UCSD-AML1 (cell line): ENCODE data around the gene SLC12A7.
"Not testable (repeated sequence)": the region's sequence is repeated elsewhere in the genome, so short reads cannot be mapped to it uniquely, and the experiment has no call there.

ENCODE experiments used
- DNase-seq: peaks from one replicate; lab custom pipeline; 2025; ENCODE audit not compliant: unreplicated experiment; lab: John Stamatoyannopoulos, UW

The SLC12A7 gene

GRCh38 chr5:1011741-1012312 is 100.0 kb downstream of the SLC12A7 start:
- DNase-seq, result no peak

GRCh38 chr5:1011226-1011631 is 100.6 kb downstream of the SLC12A7 start:
- peak; percentile 30 for DNase-seq

GRCh38 chr5:1010641-1011046 is 101.2 kb downstream of the SLC12A7 start:
- DNase-seq, result no peak

DNA sequence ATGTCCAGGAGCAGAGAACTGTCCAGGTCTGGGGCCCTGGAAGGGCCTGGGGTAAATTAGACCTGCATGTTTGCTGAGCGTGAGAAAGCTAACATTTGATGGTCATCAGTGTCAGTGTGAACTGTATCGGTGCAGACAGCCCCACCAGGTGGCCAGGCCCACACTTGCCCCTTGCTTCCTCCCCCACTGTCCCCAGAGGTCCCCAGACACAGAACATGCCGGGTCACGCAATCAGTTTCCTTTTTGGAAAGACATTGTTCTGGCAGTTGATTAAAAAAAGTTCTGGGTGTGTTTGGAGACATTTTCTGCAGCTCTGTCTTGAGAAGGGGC is 101.7 kb downstream of the SLC12A7 start:
- no peak for DNase-seq

- no peak for DNase-seq
These were observed 102.3 kb downstream of the SLC12A7 start for GRCh38 chr5:1009359-1010180.

DNA sequence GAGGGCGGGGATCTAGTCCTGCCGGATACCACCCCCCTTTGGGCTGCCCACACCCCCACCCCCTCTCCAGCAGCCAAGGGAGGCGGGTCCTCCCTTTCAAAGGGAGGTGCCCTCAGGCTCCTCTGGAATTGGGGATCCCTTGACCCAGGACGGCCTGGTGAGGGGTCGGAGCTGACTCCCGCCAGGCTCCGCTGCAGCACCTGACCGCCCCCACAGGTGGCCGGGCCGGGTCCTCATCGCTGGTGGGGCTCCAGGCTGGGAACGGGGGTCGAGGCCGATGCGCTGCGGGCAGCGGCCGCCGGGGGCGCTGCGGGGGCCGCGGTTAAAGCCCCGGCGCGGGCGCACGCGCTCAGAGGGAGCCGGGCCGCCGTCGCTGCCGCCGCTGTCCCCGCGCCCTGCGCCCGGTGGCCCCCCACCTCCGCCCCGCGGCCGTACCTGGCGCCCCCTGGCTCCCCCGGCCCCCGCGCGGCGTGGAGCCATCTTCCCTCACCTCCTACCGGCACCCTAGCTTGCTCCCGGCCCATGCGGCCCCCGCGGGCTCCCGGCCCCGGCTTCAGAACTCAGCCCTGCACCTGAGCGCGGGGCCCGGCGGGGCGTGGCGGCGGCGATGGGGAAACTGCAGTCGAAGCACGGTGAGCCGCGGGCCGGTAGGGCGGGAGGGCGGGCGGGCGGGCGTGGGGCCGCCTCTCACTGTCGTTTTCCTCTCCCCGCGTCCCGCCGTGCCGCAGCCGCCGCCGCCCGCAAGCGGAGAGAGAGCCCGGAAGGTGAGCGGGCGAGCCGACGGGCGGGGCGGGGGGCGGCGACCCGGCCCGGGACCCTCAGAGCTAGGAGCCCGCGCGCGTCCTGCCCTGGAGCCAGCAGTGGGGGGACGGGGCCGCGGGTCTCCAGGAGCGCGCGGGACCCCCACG is 103.2 kb downstream of the SLC12A7 start, which contains the start of gene NKD2:
NKD2 (plus strand) TSS at position 352 of the 908 bp plus-strand sequence; CDS start at position 608, 256 bp downstream.
- peak; percentile 33 for DNase-seq

GRCh38 chr5:1007681-1008450 is 104.0 kb downstream of the SLC12A7 start:
- DNase-seq, result no peak

- DNase-seq, result no peak
These were observed 104.6 kb downstream of the SLC12A7 start for GRCh38 chr5:1007221-1007680.

GRCh38 chr5:1006656-1007071 is 105.2 kb downstream of the SLC12A7 start:
- no peak for DNase-seq

DNA sequence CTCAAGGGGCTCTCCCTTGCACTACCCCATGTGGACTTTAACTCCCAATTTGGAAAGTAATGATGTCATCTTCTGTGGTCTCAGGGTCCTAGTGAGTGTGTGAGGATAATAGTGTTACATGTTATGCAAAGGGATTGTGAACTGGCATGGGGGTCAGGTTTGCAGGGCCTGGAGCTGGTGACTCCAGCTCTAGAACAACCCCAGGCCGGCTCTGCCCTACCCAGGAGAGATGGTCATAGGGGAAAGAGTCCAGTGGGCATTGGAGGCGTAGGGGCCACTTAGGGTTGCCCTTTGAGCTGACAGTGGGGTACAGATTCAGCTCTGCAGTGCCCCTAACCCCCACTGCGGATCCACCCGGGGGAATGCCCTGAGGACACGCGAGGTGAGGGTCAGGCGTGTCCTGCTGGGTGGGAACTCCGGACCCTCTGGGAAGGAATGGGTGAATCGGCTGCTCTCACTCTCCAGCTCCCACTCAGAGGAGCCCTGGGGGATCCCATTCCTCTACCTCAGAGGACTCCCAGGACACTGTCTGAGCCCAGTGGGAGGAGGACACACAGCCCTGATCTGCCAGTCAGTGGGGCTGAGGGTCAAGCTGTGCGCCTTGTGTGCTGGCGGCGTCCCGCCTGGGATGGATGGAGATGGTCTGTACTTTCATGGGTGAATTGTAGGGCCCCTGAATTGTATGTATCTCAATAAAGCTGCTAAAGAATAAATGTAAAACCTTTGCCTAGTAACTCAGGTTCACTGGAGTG is 105.8 kb downstream of the SLC12A7 start:
- DNase-seq, result no peak

DNA sequence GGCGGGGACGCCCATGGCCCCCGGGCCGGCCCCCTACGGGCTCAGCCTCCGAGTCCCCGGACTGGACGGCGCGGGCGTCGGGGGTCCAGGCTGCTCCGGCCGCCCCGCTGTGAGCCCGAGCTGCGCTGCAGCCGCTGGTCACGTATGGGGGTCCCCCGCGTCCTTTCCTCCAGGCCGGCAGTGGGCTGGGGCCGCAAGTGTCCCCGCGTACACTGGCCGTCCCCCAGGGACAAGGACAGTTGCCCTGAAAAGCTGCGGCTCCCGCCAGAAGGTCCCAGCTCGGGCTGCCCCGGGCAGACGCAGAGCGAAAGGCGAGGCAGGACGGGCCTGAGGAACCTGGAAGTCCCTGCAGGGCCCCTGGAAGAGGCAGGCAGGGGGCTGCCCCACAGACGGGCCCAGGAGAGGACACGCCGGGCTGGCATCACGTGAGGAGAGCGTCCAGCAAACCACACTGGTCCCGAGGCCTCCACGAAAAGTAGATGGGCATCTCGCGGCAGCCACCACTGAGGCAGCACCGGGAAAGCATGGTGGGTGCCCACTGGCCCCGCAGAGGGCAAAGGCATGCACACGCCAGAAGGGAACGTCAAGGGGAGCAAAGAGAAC is 106.5 kb downstream of the SLC12A7 start:
- no peak for DNase-seq

DNA sequence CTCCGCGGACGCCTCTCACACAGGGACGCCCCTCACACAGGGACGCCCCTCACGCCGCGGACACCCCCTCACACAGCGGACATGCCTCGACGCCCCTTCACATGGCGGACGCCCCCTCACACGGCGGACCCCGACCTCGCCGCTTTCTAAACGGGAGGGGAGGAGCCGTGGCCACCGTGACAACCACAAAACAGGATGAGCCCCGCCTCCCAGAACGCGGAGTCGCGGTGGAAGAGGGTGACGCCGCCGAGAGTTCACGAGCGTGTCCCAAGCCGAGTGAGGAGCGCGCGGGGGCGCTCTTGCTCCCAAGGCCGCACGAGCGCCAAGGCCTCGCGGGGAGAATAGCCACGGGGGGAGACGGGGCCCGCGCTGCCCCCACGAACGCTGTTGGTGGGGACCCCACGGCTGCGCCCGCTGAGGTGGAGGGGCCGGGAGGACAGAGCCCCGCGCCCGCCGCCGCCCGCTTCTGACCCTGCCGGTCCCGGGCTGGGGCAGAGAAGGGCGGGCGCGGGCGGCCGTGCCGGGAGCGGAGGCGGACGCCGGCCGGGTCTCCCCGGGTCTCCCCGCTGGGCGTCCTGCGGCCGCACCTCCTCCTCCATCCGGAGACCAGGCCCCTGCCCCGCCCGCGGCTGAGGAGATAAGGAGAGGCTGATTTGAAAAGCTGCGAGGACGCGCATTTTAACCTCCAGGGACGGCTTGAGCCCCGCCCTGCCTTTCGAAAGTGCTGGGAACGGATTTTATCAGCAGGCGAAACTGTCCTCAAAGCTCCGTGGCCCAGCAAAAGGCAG is 107.2 kb downstream of the SLC12A7 start:
- DNase-seq, result peak; percentile 26

GRCh38 chr5:1003296-1003937 is 108.4 kb downstream of the SLC12A7 start:
- DNase-seq, result no peak

- no peak for DNase-seq
These were observed 109.0 kb downstream of the SLC12A7 start for GRCh38 chr5:1002836-1003235.

DNA sequence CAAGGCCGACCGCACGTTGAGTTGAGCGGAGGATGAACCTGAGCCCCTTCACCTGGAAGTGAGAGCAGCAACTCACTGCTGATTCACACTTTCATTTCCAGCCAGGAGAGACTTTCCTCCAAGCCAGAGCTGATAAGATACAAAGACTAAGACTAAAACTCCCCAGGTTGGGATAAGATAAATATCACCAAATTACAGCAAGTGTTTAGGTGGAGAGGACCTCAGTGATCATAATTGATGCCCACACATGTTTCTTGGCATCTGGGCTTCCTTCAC is 109.7 kb downstream of the SLC12A7 start:
- no peak for DNase-seq

GRCh38 chr5:1001406-1002270 is 110.2 kb downstream of the SLC12A7 start:
- peak; percentile 28 for DNase-seq

GRCh38 chr5:1000831-1001230 is 111.0 kb downstream of the SLC12A7 start:
- DNase-seq, result not testable (repeated sequence)
